GM12878 (cell line): Measurements from ENCODE around the gene TBC1D5. TPM values are rescaled to one million over a fixed set of nuclear protein-coding genes. Genes with fewer than 3 reads are reported as not detected.

Source experiments
- ATAC-seq: fragments of 200-7000 bp; cut with Tn5 transposase; 3 replicates; pipeline ENCODE4 v1.9.1; 2020; ENCODE audit warnings: mild to moderate bottlenecking, moderate library complexity
- BruUV-seq: library from RNA; stranded (reverse); fragments of 400-500 nt; replicated peaks from 2 replicates; lab custom pipeline; 2021; lab: Mats Ljungman, UMichigan
- CTCF ChIA-PET: fragments of 300-600 bp; sonication (Branson Sonifier 250); formaldehyde crosslinking; extraction: SDS; loops from one replicate; lab custom pipeline; 2021; ENCODE audit warnings: inconsistent platforms; lab: Yijun Ruan, JAX
- POLR2A ChIA-PET: fragments of 350-600 bp; formaldehyde crosslinking; extraction: SDS; loops from one replicate; lab custom pipeline; 2021; ENCODE audit warnings: inconsistent platforms; lab: Charles Lee
- RAD21 ChIA-PET: fragments of 300-600 bp; sonication (Branson Sonifier 250); formaldehyde crosslinking; loops from one replicate; lab custom pipeline; 2023; ENCODE audit warnings: antibody characterized with exemption; ENCODE audit not compliant: unreplicated experiment; lab: Charles Lee
- SMC1A ChIA-PET: fragments of 300-600 bp; sonication (Branson Sonifier 250); formaldehyde crosslinking; loops from one replicate; lab custom pipeline; 2023; ENCODE audit not compliant: unreplicated experiment, uncharacterized antibody; lab: Charles Lee
- DNase-seq: peaks from one replicate; pipeline ENCODE4 v3.0.0-alpha.2; 2011; ENCODE audit warnings: low read depth, low spot score
- FAIRE-seq: peaks from 3 replicates; lab custom pipeline; 2011; peaks lifted over from hg19 to GRCh38; lab: Jason Lieb, UNC
- H2AFZ ChIP-seq: 2 replicates; pipeline ENCODE4 v1.6.0; 2011; ENCODE audit warnings: low read depth, low read length, control low read depth; ENCODE audit not compliant: control insufficient read depth
- H3K27ac ChIP-seq: 2 replicates; pipeline ENCODE4 v1.5.1; 2011; ENCODE audit warnings: control low read depth; ENCODE audit not compliant: control insufficient read depth, insufficient read depth
- H3K27me3 ChIP-seq, 2 experiments: replicated peaks in 1 of 2; 2 replicates each; pipeline versions ENCODE4 v1.6.0 to v1.6.1; 2011; ENCODE audit warnings: low read length in 1 of 2; ENCODE audit not compliant: control insufficient read depth in 2 of 2, insufficient read depth in 2 of 2
- H3K36me3 ChIP-seq, 2 experiments: 2 replicates each; pipeline ENCODE4 v1.5.1; 2011; ENCODE audit warnings: low read length in 1 of 2; ENCODE audit not compliant: control insufficient read depth in 2 of 2, insufficient read depth in 2 of 2
- H3K4me1 ChIP-seq: 2 replicates; pipeline ENCODE4 v1.6.1; 2011; ENCODE audit warnings: mild to moderate bottlenecking, low read length, moderate library complexity, mixed read lengths; ENCODE audit not compliant: control insufficient read depth, insufficient read depth
- H3K4me2 ChIP-seq: 2 replicates; pipeline ENCODE4 v1.6.0; 2011; ENCODE audit warnings: control low read depth; ENCODE audit not compliant: control insufficient read depth, insufficient read depth
- H3K4me3 ChIP-seq: fragments of 200-600 bp; sonication (generic); 2 replicates; pipeline ENCODE4 v1.5.1; 2016
- H3K79me2 ChIP-seq: 2 replicates; pipeline ENCODE4 v1.6.0; 2011; ENCODE audit warnings: low read length; ENCODE audit not compliant: control insufficient read depth, insufficient read depth
- H3K9ac ChIP-seq: 2 replicates; pipeline ENCODE4 v1.8.0; 2011; ENCODE audit warnings: low read length, control low read depth, mixed read lengths; ENCODE audit not compliant: control insufficient read depth, insufficient read depth
- H3K9me3 ChIP-seq: replicated peaks from 3 replicates; pipeline ENCODE4 v1.5.1; 2011; ENCODE audit warnings: mild to moderate bottlenecking, low read length; ENCODE audit not compliant: control insufficient read depth, insufficient read depth
- H4K20me1 ChIP-seq: 2 replicates; pipeline ENCODE4 v1.6.0; 2011; ENCODE audit not compliant: control insufficient read depth, insufficient read depth
- ATF2 ChIP-seq: IDR thresholded peaks from 2 replicates; pipeline ENCODE4 v1.6.1; 2012; ENCODE audit warnings: low read length, inconsistent platforms
- BCL11A ChIP-seq: IDR thresholded peaks from 2 replicates; pipeline ENCODE4 v1.6.1; 2011; ENCODE audit warnings: low read depth, low read length
- CUX1 ChIP-seq: IDR thresholded peaks from 2 replicates; pipeline ENCODE4 v1.6.1; 2012; ENCODE audit warnings: improper control_type of control experiment, low read depth, low read length; ENCODE audit not compliant: insufficient replicate concordance
- LARP7 ChIP-seq: fragments of 450-650 bp; IDR thresholded peaks from 2 replicates; pipeline ENCODE4 v1.6.1; 2017; ENCODE audit warnings: mild to moderate bottlenecking
- NKRF ChIP-seq: fragments of 450-650 bp; conservative IDR thresholded peaks from 2 replicates; pipeline ENCODE4 v1.6.1; 2017; ENCODE audit warnings: mild to moderate bottlenecking, moderate library complexity
- RUNX3 ChIP-seq: IDR thresholded peaks from 2 replicates; pipeline ENCODE4 v1.6.1; 2012; ENCODE audit warnings: low read length, inconsistent platforms
- SMC3 ChIP-seq: IDR thresholded peaks from 2 replicates; pipeline ENCODE4 v1.6.1; 2011; ENCODE audit warnings: low read length, improper control_type of control experiment, borderline replicate concordance
- SREBF2 ChIP-seq: IDR thresholded peaks from 2 replicates; pipeline ENCODE4 v1.6.1; 2012; ENCODE audit warnings: mild to moderate bottlenecking, low read length
- ZBED1 ChIP-seq: IDR thresholded peaks from 2 replicates; pipeline ENCODE4 v1.6.1; 2016; ENCODE audit warnings: borderline replicate concordance
- ZNF592 ChIP-seq: fragments of 450-650 bp; IDR thresholded peaks from 2 replicates; pipeline ENCODE4 v1.6.1; 2017; ENCODE audit warnings: mild to moderate bottlenecking, moderate library complexity
- ZNF622 ChIP-seq: fragments of 450-650 bp; IDR thresholded peaks from 2 replicates; pipeline ENCODE4 v1.6.1; 2017; ENCODE audit warnings: mild to moderate bottlenecking, inconsistent platforms
- ZZZ3 ChIP-seq: IDR thresholded peaks from 2 replicates; pipeline ENCODE4 v1.6.1; 2011; ENCODE audit warnings: low read depth; ENCODE audit not compliant: control insufficient read depth, insufficient read length
- WGBS: methylation state at CpG from one replicate; pipeline ENCODE4 v1.1.6; 2016; ENCODE audit warnings: low lambda C conversion rate; ENCODE audit not compliant: insufficient replicate concordance, insufficient coverage; ENCODE audit errors: missing lambda C conversion rate; 5-methylcytosine and 5-hydroxymethylcytosine counted together
- in situ Hi-C: fragments of 300-500 bp; cut with MboI; formaldehyde crosslinking; loops from 9 replicates; pipeline ENCODE4 v1.14.3; 2018; ENCODE audit warnings: mixed read lengths
- intact Hi-C: fragments of 100-400 bp; cut with micrococcal nuclease; formaldehyde crosslinking; loops from one replicate; pipeline ENCODE4 v1.14.2; 2022; ENCODE audit not compliant: unreplicated experiment
- polyA plus RNA-seq, 11 experiments: library from polyadenylated mRNA; depleted of rRNA in 4 of 11; unstranded in 6 of 11; stranded (reverse) in 5 of 11; fragments of >200 nt; fragmentation: Nextera tagmentation in 4 of 11; fragmentation: Illumina TruSeq in 1 of 11; extraction: Ambion mirVana in 4 of 11; extraction: Trizol in 1 of 11; gene quantifications; 1 replicate in 1 of 11; 2 replicates in 10 of 11; pipeline versions ENCODE4 v1.2.1 to v1.2.3, GENCODE V29; 2011 to 2016; ENCODE audit warnings: inconsistent platforms in 2 of 11, missing spikeins in 2 of 11, low read depth in 1 of 11
- total RNA-seq, 4 experiments: library from RNA; depleted of rRNA in 3 of 4; stranded (reverse); fragments of >200 nt in 3 of 4; fragmentation: Illumina TruSeq in 1 of 4; extraction: Trizol in 1 of 4; gene quantifications; 2 replicates each; pipeline versions ENCODE4 v1.2.1 to v1.2.3, GENCODE V29; 2013 to 2021

The TBC1D5 gene
- total and polyA plus RNA-seq, 10 of the 15 experiments (the other 5 are each of a cell fraction or from before 2014, with no cell fraction given): 5.5 to 61.0 (median 43.8) TPM

- WGBS: 58% methylated on average over 3 of the region's 3 CpGs
Measured at GRCh38 chr3:17313746-17314145, 428.7 kb downstream of the TBC1D5 start.

More at GRCh38 chr3:17313746-17314145, 428.7 kb downstream of the TBC1D5 start:
- DNase-seq (no peak), FAIRE-seq (no peak), ATAC-seq (no peak)
- TF ChIP-seq RUNX3 (no peak), ZNF622 (no peak), ZBED1 (no peak), SREBF2 (no peak), ATF2 (no peak), LARP7 (no peak), BCL11A (no peak), ZNF592 (no peak), CUX1 (no peak), ZZZ3 (no peak), NKRF (no peak), SMC3 (no peak)
- in situ Hi-C loops (no loop called here), intact Hi-C loops (no loop called here)
- Histone ChIP-seq H3K9me3 (no peaks in the 10 kb centered on the region), H3K4me2 (no peak overlapping the region), H3K27me3 (no peaks in the 10 kb centered on the region), H3K9ac (no peak overlapping the region), H3K4me1 (no peaks in the 10 kb centered on the region), H3K4me3 (no peak overlapping the region), H3K79me2 (no peaks in the 10 kb centered on the region), H2AFZ (no peak overlapping the region), H3K27ac (no peak overlapping the region), H4K20me1 (no peaks in the 10 kb centered on the region), H3K36me3 (no peaks in the 10 kb centered on the region)
- no TSS peak for BruUV-seq
- ChIA-PET SMC1A (interaction anchor here (1.2 kb wide), 2 partner anchors 9 to 115 kb away, joined by 3 read pairs; no protein-coding TSS in a partner anchor), RAD21 (no interaction called here), POLR2A (no interaction called here), CTCF (interaction anchor here (1.3 kb wide), 1 partner anchor 8 kb away, joined by 5 read pairs; no protein-coding TSS in a partner anchor)
